ENCODE measurements around the gene DRAXIN.
A peak's percentile ranks its signal among the peaks of the same experiment; 100 is the strongest.

Gene DRAXIN

DNA sequence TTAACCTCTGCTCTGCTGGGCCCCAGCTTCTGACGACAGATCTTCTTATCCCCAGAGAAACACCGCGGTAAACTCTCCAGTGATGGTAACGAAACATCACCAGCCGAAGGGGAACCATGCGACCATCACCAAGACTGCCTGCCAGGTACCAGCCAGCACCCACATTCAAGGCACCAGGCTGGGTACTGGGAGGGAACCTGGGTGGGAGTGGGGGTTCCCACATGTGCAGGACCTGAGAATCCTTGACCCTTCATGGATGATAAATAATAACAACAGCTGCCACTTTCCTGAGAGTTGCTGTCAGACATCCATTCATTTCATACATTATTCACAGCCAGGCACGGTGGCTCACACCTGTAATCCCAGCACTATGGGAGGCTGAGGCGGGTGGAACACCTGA lies 20.8 kb downstream of the DRAXIN start:
- DNase-seq, result no peak

DNA sequence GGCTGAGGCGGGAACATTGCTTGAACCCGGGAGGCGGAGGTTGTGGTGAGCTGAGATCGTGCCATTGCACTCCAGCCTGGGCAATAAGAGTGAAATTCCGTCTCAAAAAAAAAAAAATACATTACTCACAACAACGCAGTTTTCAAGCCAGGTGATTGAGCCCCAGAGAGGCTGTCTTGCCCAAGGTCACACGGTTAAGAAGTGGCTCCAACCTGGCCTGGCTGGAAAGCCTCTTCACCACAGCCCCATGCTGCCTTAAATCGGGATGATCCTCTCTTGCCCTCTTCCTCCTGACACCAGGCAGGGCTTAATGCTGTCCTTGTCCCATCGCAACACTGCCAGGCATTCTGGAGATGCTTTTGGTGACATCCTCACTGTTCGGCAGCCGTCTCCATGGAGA lies 21.6 kb downstream of the DRAXIN start:
- DNase-seq, result no peak

DNA sequence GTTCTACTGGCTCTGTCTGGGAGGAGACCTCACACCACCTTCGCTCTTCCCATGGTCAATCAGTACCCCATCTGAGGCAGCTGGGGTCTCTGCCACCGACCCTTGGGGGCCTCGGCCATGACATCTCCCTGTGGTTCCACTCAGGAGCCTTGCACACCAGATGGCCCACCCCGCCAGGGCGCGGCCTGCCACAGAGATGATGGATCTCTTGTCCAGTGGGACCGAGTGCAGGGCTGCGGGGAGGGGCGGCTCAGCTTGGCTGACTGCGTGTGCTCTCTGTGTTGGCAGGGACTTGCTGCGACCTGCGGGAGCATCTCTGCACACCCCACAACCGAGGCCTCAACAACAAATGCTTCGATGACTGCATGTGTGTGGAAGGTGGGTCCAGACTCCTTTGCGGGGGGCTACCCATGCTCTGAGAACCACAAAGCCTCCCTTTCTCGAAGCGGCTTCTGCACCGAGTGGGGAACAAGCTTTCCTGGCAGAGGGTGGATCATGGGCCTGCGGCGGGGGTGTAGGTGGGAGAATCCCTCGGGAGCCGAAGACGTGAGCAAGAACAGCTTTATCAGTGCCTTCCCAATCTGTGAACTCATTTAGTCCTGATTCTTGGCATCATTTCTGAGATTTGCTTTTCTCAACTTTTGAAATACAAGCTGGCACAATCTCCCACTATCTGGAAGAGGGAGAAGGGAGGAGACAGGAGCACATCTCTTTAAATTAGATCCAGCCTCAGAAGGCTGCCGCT lies 23.5 kb downstream of the DRAXIN start:
- DNase-seq, result no peak

DNA sequence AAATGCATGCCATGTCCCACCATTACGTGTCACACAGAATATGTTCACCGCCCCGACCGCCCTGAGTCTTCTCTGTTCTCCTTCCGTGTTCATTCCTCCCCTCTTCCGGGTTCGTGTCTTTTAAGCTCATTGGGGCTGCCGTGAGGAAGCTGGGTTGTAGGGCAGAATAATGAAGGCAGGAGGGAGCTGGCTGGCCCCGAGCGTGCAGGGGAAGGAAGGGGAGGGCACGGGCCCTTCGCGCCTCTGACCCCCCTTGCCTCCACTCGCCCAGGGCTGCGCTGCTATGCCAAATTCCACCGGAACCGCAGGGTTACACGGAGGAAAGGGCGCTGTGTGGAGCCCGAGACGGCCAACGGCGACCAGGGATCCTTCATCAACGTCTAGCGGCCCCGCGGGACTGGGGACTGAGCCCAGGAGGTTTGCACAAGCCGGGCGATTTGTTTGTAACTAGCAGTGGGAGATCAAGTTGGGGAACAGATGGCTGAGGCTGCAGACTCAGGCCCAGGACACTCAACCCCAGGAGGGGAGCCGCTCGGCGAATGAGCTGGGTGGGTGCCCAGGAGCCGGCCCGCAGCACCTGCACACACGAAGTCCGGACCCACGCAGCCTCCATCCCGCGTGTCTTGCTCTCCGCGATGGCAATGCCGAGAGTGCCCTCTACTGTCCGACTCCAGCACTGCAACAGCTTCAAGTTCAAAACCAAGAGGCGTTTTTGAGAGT lies 28.0 kb downstream of the DRAXIN start:
- peak; percentile 70 to 76 for DNase-seq

DNA sequence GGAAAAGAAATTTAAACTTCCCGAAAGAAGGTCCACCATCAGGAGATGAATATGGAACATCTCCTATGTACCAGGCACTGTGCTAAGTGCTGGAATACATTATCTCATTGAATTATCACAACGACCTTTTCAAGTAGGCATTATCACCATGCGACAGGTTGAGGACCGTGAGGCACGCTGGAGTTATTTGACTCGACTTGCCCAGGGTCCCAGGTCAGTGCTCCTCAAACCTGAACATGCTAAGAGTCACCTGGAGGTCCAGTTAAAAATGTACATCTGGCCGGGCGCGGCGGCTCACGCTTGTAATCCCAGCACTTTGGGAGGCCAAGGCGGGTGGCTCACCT lies 28.5 kb downstream of the DRAXIN start:
- no peak for DNase-seq

DNA sequence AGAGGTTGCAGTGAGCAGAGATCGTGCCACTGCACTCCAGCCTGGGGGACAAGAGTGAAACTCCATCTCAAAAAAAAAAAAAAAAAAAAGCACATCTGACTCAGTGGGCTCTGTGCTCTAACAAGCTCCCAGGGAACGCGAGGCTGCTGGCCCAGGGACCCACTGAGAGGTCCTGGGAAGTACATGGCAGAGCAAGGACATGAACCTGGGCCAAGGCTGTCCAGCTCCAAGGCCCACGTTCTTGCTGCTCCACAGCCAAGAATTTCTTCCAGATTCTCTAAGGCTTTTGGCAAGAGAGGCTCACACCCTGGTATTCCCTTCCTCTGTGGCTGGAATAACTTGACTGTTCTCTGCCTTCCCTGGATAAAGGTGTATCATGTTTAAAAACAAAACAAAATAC lies 29.0 kb downstream of the DRAXIN start:
- no peak for DNase-seq

DNA sequence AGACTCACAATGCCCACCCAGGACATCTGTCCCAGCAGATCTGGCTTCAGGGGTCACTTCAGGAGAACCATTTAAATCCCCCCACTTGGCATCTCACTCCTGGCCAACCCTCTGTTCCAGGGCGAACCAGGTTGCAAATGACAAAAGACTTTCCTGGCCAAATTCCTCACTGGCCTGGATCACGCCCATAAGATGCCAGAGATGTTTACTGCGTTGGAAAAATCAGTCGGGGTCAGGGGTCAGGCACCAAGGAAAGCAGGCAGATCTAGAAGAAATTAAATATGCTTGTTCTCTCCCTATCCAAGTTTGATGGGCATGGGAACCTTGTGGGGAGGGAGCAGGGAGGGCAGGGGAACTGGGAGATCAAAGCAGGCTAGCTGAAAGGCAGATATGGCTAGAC lies 29.8 kb downstream of the DRAXIN start:
- no peak for DNase-seq

DNA sequence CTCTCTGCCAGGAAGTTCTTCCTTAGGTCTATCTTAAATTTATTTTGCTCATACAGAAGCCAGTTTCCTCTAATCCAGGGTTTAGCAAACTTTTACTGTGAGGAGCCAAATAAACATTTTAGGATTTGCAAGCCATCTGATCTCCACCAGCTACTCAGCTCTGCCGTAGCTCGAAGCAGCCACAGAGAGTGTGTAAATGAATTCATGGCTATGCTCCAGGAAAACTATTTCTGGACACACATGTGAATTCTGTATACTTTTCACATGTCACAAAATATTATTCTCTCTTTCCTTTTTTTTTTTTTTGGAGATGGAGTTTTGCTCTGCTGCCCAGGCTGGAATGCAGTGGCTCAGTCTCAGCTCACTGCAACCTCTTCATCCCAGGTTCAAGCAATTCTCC lies 31.0 kb downstream of the DRAXIN start:
- no peak for DNase-seq

DNA sequence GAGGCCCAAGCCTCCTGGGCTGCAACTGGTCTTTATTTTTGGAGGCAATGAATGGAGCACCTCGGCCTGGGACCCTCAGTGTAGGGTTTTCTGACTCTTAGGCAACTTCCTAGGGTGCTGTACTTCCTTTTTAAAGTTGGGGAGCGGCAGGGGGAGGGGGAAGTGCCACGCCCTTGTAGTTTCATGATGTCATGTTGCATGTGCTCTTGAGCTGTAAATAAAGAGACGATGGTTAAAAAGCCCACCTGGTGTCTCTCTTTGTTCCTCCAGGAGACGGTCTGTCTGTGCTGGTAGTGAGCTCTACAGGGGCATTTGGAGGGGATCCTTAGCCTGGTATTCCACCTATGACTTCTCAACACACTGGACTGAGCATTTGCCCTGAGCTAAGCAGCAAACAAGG lies 34.1 kb downstream of the DRAXIN start:
- no peak for DNase-seq

DNA sequence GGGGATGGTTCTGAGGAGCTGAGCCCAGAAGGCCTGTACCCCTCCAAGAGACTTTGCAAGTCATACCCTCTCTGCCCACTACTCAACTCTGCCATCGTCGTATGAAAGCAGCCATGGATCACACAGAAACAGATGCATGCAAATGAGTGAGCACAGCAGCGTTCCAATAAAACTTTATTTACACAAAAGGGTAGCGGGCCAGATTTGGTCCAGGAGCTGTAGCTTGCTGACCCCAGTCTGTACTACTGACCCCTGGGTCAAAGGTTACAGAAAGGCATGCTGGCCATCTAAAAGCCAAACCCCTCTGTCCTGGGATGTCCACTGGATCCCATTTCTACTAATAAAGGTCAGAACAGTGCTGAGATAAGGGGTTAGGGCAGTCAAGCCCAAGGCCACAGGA lies 35.6 kb downstream of the DRAXIN start:
- no peak for DNase-seq

DNA sequence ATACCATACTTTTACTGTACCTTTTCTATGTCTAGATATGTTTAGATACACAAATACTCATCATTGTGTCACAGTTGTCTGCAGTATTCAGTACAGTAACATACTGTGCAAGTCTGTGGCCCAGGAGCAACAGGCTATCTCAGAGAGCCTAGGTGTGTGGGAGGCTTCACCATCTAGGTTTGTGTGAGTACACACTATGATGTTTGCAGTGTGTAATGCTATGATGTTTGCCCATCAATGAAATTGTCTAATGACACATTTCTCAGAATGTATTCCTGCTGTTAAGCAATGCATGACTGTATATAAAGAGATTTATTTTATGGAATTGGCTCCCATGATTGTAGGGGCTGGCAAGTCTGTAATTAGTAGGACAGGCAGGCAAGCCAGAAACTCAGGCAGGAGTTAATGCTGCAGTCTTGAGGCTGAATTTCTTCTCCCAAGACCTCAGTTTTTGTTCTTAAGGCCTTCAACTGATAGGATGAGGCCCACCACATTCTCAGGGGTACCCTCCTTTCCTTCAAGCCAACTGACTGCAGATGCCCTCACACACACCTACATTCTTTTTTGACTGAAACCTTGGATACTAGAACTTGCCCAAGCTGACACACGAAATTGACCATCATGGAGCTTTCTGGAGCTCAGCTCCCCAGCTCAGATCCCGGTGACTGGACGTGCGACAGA lies 36.8 kb downstream of the DRAXIN start:
- DNase-seq, result no peak

DNA sequence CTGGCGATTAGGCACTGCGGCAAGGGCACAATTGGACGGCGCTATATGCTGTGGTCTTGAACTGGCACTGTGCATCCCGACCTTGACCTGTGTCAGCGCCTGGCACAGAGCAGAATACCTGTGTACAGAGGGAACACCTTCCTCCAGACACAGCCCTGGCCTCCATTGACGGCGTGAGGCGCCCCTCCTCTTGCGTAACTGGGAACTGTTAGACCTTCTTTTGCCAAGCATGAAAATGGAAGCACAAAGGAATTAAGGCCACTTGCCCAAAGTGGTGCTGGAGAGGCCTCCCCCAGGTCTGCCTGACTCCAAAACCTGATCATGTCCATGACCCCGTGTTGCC lies 37.6 kb downstream of the DRAXIN start:
- no peak for DNase-seq

DNA sequence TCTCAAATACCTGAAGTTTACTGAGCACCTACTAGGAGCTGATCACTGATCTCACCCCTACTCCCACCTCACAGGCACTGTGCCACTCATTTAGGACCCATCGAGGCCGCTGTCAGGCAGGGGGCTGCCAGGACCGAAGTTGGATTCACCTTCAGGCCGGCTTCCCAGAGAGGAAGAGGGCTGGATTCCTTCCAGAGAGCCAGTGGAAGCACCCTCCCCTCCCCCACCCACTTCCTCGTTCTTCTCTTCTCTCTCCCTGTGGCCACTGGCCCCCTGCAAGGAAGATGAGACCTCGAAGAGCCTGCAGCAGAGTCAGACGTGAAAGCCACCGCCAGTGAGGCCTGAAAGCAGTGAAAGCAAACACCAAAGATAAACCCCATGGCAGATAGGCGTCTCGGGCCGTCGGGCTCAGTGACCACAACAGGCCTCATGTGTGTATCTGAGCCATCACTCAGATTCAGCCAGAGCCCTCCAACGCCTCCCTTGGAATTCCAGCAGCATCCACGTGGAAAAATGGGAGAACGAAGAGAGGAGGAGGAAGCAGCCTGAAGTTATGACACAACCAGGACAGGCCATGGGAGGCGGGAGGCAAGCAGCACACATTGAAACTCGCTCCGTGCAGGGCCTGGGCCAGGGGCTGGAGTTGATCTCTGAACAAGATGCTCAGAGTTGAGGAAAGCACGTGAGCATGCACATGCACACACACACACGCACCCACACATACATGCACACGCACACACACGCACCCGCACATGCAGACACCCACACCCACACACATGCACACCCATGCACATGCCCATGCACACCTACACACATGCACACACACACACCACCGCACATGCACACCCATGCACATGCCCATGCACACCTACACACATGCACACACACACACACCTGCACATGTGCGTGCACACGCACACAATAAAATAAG lies 38.3 kb downstream of the DRAXIN start:
- DNase-seq, result no peak

DNA sequence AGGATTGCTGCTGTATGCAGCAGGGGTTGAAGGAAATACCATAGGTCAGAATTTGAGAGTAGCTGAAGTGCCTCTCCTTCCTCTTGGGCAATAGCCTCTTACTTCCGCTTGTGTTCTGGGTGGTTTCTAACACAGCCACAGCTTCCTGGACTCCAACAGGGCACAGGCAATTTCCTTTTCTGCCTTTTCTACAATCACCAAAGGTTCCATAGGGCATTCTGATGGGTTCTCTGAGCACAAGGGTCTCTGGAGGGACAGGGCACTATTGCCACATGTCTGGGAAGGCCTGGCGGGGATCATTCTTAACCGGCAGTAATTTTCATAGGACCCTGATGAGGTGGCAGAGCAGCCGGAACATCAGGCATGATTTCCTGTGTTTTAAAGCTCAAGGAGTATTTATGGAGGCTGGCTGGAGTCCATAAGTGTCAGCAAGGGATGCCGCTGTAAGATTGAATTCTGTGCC lies 39.0 kb downstream of the DRAXIN start:
- DNase-seq, result no peak

DNA sequence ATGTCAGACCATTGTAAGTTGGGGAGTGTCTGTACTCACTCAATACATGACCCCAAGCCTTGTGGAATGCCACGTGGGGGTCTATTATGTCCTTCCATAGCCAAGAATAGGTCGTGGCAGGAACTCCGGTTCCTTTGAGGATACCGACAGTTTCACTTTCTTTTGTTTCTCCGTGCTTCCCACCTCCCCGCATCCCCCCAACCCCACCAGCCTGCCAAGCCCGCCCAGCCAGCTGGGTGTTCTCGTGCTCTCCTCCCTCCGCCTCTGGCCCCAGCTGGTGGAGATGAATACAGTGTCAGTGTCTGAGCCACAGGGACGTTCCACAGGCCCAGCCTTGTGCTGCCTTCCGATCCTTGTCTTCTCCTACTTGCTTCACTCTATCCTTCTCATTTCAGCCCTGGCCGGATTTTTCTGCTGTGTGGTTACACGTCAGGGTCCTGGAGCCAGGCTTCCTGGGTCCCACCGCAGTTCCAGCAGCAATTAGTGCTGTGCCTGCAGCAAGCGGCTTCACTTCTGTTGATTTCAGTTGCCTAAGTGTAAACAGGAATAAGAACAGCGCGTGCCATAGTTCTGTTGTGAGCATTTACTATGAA lies 40.3 kb downstream of the DRAXIN start:
- DNase-seq, result peak; percentile 81 to 87

DNA sequence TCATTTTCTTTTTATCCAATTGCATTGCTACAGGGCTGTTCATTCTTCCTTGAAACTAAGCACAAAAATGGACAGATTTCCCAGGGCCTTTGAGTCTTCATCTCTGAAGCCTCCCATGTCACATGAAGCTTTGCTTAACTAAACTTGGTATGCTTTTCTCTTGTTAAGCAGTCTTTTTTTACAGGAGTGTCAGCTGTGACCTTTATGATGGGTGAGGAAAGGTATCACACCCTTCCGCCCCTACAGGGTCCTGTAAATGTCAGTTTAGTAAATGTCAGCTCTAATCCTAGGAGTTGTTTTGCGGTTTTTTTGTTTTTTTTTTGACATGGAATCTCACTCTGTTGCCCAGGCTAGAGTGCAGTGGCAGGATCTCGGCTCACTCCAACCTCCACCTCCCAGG lies 41.8 kb downstream of the DRAXIN start:
- DNase-seq, result no peak

DNA sequence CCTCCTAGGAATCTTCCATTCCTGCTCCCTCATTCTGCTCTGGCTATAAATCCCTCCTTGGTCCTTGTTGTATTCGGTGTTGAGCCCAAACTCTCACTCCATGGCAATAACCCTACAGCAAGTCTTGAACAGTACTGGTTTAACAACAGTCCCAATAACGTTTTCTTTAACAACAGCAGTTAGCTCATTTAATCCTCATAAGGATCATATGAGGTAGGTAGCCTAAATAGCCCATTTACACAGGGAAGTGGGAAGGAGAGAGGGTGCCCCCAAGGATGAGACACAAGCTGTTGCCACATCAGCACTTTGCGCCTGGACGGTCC lies 44.0 kb downstream of the DRAXIN start:
- no peak for DNase-seq

DNA sequence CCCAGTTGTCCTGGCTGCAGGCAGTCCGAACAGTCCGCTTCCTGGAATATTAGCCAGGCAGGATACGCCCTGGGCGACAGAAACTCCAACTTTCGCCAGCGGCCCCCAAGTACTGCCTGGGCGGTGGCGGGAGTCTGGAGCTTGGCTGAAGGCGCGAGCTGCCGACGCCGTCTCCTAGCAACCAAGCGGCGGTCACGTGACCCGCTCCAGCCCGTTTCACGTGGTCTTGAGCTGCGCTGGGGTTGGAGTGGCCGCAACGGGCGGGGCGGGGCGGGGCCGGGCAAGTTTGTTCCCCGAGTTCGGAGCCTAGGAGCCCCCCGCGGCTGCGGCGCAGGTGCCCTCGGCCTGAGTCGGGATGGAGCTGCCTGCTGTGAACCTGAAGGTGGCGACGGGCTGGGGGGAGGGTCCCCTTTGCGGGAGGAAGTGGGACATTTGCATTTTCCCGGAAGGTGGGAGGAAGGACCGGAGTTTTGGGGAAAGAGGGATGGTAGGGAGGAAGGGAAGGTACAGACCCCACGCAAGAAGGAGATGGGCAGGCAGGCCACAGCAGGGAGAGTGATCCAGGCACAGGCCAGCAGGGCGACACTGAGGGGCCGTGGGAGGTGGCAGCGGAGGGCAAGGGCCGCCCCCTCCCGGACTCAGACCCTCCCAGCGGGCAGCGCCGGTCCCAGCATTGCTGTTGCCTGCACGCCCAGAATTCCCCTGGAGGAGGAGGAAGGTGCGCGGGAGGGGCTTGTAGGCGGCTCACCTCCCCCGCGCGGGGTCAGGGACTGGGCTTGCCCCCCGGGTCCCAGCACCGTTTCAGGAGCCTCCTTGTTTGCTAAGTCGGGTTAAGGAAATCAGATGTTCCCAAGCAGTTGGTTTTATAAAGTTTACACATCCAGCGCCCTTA lies 44.6 kb downstream of the DRAXIN start, which contains the start of gene AGTRAP:
TSS of gene AGTRAP (plus strand) at position 283 of the 892 bp plus-strand sequence. CDS start at position 356, 73 bp downstream.
- peak; percentile 89 to 93 for DNase-seq

DNA sequence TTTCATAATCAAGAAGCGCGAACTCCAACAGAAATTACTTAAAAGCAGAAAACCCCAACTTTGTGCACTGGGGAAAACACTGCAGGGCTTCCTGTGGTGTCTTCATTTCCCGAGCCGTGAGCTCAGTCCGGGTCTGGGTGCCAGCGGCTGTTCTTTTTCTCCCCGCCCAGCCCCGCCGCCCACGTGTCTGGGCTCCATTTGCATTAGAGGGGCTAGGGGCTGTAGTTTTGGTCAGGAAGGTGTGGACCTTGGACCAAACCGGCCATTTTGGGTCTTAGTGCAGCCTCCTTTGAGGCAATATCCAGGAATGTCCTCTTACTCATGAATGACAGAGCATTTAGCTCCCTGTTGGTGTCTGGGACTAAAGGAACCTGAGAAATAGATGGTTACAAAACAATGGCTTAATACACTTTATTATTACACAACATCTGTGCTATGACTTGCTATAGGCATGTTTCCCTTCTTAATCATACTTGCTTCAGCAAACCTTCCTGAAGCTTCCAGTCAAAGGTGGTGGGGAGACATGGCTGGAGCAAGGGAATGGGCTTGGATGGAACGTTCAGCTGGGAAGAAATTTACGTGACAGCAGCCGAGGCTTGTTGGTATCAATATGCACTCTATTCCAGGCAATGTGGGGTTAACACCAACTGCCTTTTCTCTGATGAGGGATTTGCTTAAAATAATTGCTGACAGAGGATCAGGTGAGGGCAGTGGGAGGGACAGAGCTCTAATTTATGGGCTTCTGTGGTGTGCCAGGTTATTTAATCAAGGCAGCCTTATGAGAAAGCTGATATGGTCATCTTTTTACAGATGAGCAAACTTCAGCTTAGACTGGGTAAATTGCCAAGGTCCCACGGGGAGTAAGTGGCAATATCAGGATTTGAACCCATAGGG lies 45.5 kb downstream of the DRAXIN start:
- DNase-seq, result peak in 1 of 2 donors; percentile 26

DNA sequence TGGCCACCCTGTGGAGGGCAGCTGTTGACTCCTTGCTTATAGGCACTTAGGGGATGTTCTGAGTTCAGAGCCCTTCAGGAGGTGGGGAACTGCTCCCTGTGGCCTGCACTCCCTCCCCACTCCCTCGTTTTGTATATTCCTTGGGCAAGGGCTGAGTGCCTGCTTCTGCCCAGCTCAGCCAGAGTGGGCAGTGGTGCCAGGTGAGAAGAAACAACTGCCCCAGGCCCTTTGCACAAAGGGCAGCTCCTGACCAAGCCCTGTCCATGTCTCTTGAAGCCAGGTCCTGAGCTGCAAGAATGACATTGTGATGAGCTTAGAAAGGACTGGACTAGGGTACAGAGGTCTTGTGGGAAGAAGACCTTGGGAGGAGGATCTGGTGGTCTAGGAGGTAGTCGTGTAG lies 46.6 kb downstream of the DRAXIN start:
- no peak for DNase-seq

Data from hippocampal formation (tissue), 2 donors.